DMS153 treated with DMSO at 0.1 percent for 48 hours (cell line): ENCODE measurements around the gene RFX2.
"Not testable (repeated sequence)": the region's sequence is repeated elsewhere in the genome, so short reads cannot be mapped to it uniquely, and the experiment has no call there.

Source experiments
- DNase-seq: peaks from one replicate; lab custom pipeline; 2025; ENCODE audit not compliant: unreplicated experiment; lab: John Stamatoyannopoulos, UW

Gene RFX2

GRCh38 chr19:6110360-6110977, at the start of gene RFX2:
RFX2 (minus strand) TSS chr19:6110500; CDS start chr19:6047496, 63,004 bp downstream.
- DNase-seq = peak; percentile 96

- DNase-seq = no peak
Measured at GRCh38 chr19:6156033-6156432, 45.7 kb upstream of the RFX2 start.

- no peak for DNase-seq
Measured at GRCh38 chr19:6150289-6150688, 40.0 kb upstream of the RFX2 start.

DNA sequence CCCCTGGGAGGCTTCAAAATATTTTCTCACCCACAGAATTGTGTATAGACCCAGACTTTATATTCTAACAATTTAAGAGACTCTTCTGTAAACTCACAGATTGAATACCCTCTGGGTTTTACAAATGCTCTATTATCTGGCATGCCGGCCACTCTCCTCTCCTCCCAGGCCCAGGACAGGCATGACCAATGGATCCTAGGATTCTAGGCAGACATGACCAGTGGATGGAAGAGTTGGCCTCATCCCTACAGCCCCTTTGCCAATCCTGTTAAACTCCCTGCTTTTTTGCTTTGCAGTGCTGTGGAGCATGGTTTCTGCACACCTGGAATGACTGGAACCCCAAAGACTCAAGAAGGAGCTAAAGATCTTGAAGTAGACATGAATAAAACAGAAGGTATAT, 30.9 kb upstream of the RFX2 start:
- DNase-seq = no peak

GRCh38 chr19:6138511-6138910, 28.2 kb upstream of the RFX2 start:
- no peak for DNase-seq

DNA sequence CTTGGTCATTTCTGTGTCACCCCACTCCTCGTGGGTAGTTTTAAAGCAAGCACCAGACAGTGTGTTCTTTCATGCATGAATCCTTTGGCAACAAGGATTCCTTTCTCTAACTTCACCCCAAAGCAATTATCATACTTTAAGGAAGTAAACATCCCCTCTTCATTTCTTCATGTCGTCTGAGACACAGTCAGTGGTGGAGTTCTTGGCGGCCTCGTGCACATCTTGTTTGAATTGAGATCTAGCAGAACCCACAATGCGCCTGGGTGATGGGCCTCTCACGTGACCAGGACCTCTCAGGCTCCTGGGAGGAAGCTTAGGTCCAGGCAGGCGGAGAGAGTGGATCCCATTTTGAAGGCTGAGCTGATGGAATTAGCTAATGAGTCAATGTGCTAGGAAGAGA, 27.8 kb upstream of the RFX2 start:
- no peak for DNase-seq

GRCh38 chr19:6133231-6133630, 22.9 kb upstream of the RFX2 start:
- DNase-seq = no peak

- no peak for DNase-seq
Measured at GRCh38 chr19:6132482-6132881, 22.2 kb upstream of the RFX2 start.

DNA sequence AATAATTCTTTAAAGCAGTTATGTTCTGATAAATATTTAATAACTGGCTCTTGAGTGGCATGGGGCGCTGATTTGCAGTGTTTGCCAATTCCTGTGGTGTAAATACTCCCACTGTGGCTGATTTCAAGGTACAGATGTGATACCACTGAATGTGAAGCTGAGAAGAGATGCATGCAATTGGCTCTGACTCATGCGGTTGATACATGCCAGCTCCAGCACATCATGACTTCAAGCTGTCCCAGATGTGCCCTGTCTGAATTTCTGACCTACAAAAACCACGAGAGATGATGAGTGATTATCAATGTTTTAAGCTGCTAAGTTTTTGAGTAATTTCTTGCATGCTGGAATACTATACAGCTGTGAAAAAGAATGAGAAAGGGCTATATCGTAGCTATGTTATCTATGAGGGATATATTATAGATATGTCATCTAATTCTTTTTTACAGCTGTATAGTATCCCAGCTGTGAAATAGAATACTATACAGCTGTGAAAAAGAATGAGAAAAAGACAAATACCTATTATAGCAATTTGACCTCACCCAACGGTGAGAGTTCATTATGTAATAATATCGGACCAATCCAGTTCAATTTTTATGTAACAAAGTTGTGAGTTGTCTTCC, 17.5 kb upstream of the RFX2 start:
- no peak for DNase-seq

DNA sequence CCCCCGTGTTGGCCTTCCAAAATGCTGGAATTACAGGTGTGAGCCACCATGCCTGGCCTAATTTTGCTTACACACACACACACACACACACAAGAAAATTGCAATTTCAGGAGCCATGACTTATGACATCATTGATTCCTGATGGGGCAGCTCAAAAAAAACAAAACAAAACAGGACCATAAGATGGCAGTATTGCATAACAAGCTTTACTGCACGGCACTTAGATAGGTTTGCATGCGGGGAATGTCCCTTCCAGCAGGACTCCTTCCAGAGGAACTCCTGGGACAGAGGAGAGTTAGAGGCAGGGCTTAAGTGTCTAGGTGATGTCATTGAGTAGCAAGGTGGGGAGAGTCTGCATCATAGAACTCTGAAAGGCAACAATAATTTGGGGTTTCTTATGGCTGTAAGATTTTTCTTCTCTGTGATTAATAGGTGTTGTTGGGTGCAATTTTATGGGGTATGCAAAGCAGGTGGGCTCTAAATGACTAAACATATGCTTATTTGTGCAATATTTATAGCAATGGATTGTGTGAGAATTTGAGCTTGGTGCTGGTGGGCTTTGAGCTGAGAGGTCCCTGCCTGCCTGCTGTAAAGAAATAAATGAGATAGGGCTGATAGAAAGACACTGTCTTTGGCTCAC, 16.2 kb upstream of the RFX2 start:
- no peak for DNase-seq

- DNase-seq = peak; percentile 82
Measured at GRCh38 chr19:6125571-6125989, 15.3 kb upstream of the RFX2 start.

GRCh38 chr19:6119031-6119430, 8.7 kb upstream of the RFX2 start:
- no peak for DNase-seq

DNA sequence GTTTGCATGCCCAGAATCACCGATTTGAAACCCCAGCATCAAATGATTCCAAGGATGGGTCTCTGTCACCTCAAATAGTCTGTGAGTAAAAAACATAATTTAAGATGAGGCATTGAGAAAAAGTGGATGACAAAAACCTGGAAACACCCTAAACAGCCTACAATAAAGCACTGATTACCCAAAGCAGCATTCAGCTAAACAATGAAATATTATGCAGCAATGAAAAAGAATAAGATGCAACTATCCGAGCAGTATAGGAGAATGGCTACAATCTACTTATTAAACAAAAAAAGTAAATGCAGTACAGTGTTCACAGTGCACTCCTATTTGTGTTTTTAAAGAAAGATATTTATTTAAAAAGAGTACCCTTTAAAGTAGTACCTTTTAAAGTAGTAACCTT, 7.7 kb upstream of the RFX2 start:
- no peak for DNase-seq

DNA sequence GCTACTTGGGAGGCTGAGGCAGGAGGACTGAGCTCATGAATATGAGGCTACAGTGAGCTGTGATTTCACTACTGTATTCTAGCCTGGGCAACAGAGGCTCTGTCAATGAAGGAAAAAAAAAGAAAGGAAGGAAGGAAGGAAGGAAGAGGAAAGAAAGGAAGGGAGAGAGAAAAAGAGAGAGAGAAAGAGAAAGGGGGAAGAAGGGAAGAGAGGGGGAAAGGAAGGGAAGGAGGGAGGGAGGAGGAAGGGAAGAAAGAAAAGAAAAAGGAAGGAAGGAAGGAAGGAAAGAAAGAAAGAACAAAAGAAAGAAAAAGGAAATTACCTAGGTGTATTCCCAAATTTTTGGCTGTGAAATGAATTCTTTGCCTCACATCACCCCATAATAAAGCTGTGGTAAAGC, 7.2 kb upstream of the RFX2 start:
- DNase-seq = no peak

GRCh38 chr19:6116749-6117430, 6.6 kb upstream of the RFX2 start:
- DNase-seq = no peak

GRCh38 chr19:6115992-6116391, 5.7 kb upstream of the RFX2 start:
- DNase-seq = no peak

DNA sequence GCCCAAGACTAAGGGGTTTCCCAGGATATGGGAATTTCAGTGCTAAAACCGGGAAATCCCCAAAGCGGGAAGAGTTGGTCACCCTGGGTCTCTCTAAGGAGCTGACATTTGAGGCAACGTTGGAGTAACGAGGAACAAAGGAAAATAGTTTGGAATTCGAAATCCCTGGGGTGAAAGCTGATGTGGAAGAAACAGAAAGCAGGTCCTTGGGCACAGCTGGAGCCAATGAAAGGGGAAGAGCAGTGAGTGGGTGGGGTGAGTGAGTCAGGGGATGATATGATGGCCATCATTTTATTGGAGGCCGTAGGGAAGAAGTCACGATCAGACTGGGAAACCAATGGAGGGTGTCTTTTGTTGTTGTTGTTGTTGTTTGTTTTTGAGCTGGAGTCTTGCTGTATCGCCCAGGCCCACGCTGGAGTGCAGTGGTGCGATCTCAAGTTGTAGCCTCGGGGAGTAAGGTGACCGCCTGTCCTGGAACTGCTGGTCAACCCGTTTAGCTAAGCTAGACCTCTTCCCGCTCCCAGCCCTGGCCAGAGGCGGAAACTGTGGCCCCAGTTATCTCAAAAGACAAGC, 3.4 kb upstream of the RFX2 start:
- no peak for DNase-seq

- no peak for DNase-seq
Measured at GRCh38 chr19:6109947-6110346, 353 bp downstream of the RFX2 start.

DNA sequence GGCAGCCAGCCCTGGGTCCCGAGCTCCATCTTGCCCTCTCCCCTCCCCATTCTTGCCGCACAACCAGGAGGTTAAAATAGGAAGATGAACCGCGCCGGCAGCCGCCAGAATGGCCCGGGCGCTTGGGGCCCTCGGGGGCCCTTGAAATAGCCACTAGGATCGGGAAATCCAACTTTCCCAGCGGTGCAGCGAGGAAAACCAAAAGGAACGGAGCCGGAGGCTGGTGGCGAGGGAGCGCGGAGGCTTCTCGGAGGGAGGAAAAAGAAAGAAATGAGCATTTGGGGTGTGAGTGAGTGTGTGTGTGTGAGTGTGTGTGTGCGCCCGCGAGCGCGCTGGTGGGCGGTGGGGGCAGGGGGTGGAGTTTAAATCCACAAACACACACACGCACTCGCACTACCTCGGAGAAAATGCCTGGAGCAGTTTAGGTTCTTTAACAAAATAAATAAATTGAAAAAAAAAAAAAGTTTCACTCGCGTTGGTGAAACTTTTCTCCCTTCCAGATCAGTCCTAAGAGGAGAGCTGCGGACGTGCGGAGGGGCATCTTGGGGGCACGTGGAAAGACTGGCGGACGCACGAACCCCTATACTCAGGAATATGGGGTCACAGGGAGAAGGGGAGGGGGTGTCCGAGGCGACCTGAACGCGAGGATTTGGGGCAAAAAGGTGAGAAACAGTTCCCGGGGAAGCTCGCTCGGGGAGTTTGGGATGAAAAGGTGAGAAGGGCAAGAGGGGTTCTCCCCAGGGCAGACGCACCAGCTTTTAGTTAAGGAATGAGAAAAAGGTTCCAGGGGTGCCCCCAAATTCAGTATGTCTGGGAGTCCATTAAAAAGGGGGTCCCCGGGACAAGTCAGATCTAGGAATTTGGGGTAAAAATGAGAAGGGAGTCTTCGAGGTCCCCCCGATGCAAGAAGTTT, 1.3 kb downstream of the RFX2 start:
- DNase-seq = peak; percentile 35

DNA sequence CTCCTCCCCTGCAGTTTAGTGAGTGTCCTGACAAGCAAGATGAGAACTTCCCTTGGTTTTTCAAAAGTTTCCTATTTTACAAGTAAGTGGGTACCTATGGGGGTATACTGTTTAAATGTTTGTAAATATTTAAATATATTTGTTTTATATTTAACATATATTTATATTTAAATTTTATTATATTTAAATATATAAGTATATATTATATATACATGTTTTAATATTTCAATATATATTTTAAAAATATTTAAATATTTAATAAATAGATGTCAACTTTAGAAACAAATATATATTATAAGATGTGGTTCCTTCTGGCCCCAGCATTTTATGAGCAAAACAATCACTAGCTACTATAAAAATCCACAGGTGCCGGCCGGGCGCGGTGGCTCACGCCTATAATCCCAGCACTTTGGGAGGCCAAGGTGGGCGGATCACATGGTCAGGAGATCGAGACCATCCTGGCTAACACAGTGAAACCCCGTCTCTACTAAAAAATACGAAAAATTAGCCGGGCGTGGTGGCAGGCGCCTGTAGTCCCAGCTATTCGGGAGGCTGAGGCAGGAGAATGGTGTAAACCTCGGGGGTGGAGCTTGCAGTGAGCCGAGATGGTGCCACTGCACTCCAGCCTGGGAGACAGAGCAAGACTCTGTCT, 3.5 kb downstream of the RFX2 start:
- not testable (repeated sequence) for DNase-seq
